ENCODE measurements around the gene FCSK. TPM values are rescaled to one million over a fixed set of nuclear protein-coding genes. Genes with fewer than 3 reads are reported as not detected.
A peak's percentile ranks its signal among the peaks of the same experiment; 100 is the strongest.

Gene FCSK
- total and polyA plus RNA-seq, 2 of the 13 experiments (the other 11 are each of a cell fraction or from before 2014, with no cell fraction given), result 9.1 to 19.2 TPM

DNA sequence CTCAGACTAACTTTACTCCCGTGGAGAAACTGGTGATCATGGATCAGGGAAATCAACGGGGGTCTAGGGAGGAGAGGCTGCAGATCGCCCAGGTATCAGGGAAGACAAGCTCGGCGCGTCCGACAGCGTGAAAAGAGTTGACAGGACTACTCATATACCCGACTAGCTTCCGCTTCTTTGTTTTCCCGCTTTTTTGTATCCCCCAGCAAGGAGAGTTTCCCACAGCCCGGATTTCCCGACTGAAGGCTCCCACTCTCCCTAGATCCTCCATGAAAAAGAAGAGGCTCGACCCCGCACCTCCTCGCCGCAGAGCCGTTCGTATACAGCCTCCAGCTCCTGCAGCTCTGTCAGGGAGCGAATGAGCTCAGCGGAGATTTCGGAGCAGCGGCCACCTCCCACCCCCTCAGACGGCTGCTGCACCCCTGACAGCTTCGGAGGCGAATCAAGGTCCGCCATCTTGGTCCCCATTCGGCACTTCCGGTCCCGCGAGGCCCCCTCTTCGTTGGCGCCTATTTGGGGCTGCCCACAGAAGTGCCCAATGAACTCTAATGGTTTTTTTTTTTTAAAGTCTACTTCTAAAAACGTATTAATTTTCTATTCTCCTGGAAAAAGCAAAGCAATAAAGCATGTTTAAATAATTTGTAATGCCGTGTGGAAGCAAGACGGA lies 68.8 kb downstream of the FCSK start, which contains the start of gene COG4 (continued):
- TF ChIP-seq, protein P1, sequence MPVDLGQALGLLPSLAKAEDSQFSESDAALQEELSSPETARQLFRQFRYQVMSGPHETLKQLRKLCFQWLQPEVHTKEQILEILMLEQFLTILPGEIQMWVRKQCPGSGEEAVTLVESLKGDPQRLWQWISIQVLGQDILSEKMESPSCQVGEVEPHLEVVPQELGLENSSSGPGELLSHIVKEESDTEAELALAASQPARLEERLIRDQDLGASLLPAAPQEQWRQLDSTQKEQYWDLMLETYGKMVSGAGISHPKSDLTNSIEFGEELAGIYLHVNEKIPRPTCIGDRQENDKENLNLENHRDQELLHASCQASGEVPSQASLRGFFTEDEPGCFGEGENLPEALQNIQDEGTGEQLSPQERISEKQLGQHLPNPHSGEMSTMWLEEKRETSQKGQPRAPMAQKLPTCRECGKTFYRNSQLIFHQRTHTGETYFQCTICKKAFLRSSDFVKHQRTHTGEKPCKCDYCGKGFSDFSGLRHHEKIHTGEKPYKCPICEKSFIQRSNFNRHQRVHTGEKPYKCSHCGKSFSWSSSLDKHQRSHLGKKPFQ (CRISPR knock-in tag; IDR thresholded peaks at IDR 0.05; ENCODE audit: insufficient replicate concordance), result peak; percentile 27
- TF ChIP-seq RORA (CRISPR knock-in tag; IDR thresholded peaks at IDR 0.05) (no peak), ZNF264 (CRISPR knock-in tag; IDR thresholded peaks at IDR 0.05) (0 out of 2 replicates have a peak, but pooled peaks have one; percentile 21), SNAPC2 (CRISPR knock-in tag; IDR thresholded peaks at IDR 0.05) (no peak), WIZ (CRISPR knock-in tag; IDR thresholded peaks at IDR 0.05) (0 out of 2 replicates have a peak, but pooled peaks have one; percentile 24), AGO1 (IDR thresholded peaks at IDR 0.05; ENCODE audit: low read depth, low read length, poor library complexity, severe bottlenecking) (peak; percentile 47), NFRKB (IDR thresholded peaks at IDR 0.05) (peak; percentile 77), ZNF781 (CRISPR knock-in tag; IDR thresholded peaks at IDR 0.05; ENCODE audit: borderline replicate concordance, not compliant biosample characterization) (no peak), RNF2 (conservative IDR thresholded peaks at IDR 0.05; ENCODE audit: low read depth) (no peak), ZBTB38 (CRISPR knock-in tag; IDR thresholded peaks at IDR 0.05) (no peak; the same call in 1 of the 2 replicates), MYC (CRISPR knock-in tag; IDR thresholded peaks at IDR 0.05; ENCODE audit: borderline replicate concordance) (no peak), IRF2 (CRISPR knock-in tag; IDR thresholded peaks at IDR 0.05) (peak; percentile 56; the same call in 1 of the 2 replicates), ZFP1 (CRISPR knock-in tag; IDR thresholded peaks at IDR 0.05) (no peak), HOXA5 (CRISPR knock-in tag; IDR thresholded peaks at IDR 0.05) (no peak; the same call in 1 of the 2 replicates), ZNF766 (CRISPR knock-in tag; IDR thresholded peaks at IDR 0.05; ENCODE audit: borderline replicate concordance) (0 out of 2 replicates have a peak, but pooled peaks have one; percentile 64), HNRNPLL (IDR thresholded peaks at IDR 0.05; ENCODE audit: low read depth, low read length, poor library complexity, severe bottlenecking) (peak; percentile 54), HNRNPH1 (optimal IDR thresholded peaks at IDR 0.05; ENCODE audit: low read depth, low read length) (no peak), ZNF724P (CRISPR knock-in tag; IDR thresholded peaks at IDR 0.05; ENCODE audit: borderline replicate concordance) (no peak), MATR3 (CRISPR knock-in tag; IDR thresholded peaks at IDR 0.05) (no peak)
- TF ChIP-seq, protein P2, sequence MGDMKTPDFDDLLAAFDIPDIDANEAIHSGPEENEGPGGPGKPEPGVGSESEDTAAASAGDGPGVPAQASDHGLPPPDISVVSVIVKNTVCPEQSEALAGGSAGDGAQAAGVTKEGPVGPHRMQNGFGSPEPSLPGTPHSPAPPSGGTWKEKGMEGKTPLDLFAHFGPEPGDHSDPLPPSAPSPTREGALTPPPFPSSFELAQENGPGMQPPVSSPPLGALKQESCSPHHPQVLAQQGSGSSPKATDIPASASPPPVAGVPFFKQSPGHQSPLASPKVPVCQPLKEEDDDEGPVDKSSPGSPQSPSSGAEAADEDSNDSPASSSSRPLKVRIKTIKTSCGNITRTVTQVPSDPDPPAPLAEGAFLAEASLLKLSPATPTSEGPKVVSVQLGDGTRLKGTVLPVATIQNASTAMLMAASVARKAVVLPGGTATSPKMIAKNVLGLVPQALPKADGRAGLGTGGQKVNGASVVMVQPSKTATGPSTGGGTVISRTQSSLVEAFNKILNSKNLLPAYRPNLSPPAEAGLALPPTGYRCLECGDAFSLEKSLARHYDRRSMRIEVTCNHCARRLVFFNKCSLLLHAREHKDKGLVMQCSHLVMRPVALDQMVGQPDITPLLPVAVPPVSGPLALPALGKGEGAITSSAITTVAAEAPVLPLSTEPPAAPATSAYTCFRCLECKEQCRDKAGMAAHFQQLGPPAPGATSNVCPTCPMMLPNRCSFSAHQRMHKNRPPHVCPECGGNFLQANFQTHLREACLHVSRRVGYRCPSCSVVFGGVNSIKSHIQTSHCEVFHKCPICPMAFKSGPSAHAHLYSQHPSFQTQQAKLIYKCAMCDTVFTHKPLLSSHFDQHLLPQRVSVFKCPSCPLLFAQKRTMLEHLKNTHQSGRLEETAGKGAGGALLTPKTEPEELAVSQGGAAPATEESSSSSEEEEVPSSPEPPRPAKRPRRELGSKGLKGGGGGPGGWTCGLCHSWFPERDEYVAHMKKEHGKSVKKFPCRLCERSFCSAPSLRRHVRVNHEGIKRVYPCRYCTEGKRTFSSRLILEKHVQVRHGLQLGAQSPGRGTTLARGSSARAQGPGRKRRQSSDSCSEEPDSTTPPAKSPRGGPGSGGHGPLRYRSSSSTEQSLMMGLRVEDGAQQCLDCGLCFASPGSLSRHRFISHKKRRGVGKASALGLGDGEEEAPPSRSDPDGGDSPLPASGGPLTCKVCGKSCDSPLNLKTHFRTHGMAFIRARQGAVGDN (CRISPR knock-in tag; IDR thresholded peaks at IDR 0.05), result peak; percentile 77
- TF ChIP-seq, protein P3, sequence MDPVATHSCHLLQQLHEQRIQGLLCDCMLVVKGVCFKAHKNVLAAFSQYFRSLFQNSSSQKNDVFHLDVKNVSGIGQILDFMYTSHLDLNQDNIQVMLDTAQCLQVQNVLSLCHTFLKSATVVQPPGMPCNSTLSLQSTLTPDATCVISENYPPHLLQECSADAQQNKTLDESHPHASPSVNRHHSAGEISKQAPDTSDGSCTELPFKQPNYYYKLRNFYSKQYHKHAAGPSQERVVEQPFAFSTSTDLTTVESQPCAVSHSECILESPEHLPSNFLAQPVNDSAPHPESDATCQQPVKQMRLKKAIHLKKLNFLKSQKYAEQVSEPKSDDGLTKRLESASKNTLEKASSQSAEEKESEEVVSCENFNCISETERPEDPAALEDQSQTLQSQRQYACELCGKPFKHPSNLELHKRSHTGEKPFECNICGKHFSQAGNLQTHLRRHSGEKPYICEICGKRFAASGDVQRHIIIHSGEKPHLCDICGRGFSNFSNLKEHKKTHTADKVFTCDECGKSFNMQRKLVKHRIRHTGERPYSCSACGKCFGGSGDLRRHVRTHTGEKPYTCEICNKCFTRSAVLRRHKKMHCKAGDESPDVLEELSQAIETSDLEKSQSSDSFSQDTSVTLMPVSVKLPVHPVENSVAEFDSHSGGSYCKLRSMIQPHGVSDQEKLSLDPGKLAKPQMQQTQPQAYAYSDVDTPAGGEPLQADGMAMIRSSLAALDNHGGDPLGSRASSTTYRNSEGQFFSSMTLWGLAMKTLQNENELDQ (CRISPR knock-in tag; IDR thresholded peaks at IDR 0.05; ENCODE audit: borderline replicate concordance), result no peak

Measured in HepG2 (cell line).